GM12875 (cell line): ENCODE data around the gene GRID2.

Source experiments
- H3K4me3 ChIP-seq: one replicate; pipeline ENCODE4 v1.5.1; 2011; ENCODE audit warnings: low read depth, low read length, control low read depth
- TF ChIP-seq, protein P1 (sequence below): IDR thresholded peaks from 2 replicates; pipeline ENCODE4 v1.5.1; 2011; ENCODE audit warnings: low read depth, mild to moderate bottlenecking, control low read depth, inconsistent platforms, low read length, moderate library complexity, borderline replicate concordance; ENCODE audit not compliant: insufficient read depth

GRID2 gene

DNA sequence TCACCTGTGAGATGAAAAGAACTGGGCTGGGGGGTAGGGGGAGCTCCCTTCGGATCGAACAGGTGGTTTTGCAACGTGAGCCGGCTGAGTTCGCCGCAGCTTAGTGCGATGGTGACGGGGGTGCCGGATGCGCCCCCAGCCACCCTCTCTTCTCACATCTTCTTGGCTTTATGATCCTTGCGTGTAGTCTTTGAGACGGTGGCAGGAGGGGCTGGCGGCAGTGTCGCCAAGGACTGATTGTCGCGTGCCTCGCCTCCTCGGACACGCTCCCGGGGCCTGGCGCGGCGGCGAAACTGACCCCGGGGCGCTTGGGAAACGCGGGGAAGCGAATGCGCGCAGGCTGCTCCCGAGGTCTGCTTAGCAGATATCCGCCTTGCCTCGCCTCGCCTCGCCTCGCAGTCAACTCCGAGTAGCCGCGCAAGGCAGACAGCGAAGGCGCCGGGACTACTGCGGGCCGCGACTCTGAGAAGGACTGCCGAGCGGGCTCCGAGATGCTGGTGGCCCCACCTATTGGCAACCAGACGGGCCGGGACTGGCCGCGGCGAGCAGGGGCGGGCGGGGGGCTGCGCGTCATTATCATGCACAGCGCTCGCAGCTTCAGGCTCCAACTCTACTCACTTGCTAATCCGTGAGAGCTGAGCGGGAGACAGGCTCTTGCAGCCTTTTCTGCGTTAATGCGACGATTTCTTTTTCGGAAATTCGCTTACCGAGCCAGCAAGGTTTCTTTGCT is 1.5 kb downstream of the GRID2 start:
- no peak overlapping the region for H3K4me3 ChIP-seq
- TF ChIP-seq, protein P1, sequence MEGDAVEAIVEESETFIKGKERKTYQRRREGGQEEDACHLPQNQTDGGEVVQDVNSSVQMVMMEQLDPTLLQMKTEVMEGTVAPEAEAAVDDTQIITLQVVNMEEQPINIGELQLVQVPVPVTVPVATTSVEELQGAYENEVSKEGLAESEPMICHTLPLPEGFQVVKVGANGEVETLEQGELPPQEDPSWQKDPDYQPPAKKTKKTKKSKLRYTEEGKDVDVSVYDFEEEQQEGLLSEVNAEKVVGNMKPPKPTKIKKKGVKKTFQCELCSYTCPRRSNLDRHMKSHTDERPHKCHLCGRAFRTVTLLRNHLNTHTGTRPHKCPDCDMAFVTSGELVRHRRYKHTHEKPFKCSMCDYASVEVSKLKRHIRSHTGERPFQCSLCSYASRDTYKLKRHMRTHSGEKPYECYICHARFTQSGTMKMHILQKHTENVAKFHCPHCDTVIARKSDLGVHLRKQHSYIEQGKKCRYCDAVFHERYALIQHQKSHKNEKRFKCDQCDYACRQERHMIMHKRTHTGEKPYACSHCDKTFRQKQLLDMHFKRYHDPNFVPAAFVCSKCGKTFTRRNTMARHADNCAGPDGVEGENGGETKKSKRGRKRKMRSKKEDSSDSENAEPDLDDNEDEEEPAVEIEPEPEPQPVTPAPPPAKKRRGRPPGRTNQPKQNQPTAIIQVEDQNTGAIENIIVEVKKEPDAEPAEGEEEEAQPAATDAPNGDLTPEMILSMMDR, result no peak

- TF ChIP-seq, protein P1, result no peak
- no peak overlapping the region for H3K4me3 ChIP-seq
Observed at GRCh38 chr4:92305878-92306520, 2.2 kb downstream of the GRID2 start.

DNA sequence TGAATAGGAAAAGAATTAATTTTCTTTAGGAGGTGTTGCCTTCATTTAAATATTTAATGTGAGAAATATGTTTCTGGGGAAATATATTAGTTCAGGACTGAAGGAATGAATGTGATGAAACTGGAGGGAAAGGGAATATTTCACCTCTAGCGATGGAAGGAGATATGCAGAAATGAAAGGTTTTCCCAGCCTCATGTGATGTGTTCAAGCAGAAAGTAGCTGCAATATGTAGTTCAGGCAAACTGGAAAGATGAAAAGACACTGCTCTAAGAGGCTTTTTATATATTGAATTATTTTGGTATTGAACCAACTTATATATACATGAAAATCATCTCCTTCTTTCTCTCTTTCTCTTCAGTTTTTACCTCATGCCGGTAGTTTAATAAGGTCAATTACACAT is 3.4 kb downstream of the GRID2 start:
- TF ChIP-seq, protein P1, result no peak
- H3K4me3 ChIP-seq, result no peak overlapping the region

- H3K4me3 ChIP-seq, result no peak overlapping the region
- TF ChIP-seq, protein P1, result no peak
Observed at GRCh38 chr4:92307866-92308265, 4.1 kb downstream of the GRID2 start.

DNA sequence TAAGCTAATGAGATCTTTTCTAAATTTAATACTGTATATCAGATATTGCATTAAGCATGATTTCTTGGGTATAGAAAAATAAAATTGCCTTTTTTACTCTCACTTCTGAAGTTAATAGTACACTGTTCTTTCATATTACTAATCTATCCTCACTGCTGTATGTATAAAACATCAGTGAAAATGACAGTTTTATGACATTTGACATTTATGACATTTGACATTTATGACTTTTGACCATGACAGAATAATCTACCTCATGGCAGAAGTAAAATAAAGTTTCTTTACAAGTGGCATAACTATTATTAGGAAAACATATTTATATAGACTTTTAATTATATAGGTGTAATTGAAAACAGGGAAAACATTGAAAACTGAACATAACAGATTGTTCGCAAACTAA is 13.3 kb downstream of the GRID2 start:
- H3K4me3 ChIP-seq, result no peak overlapping the region
- TF ChIP-seq, protein P1, result no peak

DNA sequence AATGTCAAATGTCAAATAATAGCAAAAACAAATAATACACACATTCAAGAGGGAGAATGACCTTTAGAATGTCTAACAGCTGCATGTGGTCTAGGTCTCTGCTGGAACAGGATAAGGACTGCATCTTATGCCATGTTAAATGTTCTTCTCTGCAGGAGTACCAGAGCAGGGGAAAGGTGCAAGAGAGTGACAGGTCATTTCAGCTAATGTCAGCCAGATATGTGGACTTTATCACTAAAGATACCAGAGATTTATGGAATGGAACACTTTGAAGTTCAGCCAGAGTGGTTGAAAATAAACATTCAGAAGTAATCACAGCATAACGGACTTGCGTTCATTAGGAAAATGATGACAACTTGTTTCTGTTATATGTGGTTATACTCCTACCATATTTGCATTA is 24.3 kb downstream of the GRID2 start:
- TF ChIP-seq, protein P1, result no peak
- no peak overlapping the region for H3K4me3 ChIP-seq

GRCh38 chr4:92333016-92333415 is 29.2 kb downstream of the GRID2 start:
- TF ChIP-seq, protein P1, result no peak
- H3K4me3 ChIP-seq, result no peak overlapping the region
